Measurements from ENCODE around the gene ADORA2A. TPM values are rescaled to one million over a fixed set of nuclear protein-coding genes. Genes with fewer than 3 reads are reported as not detected.
A peak's percentile ranks its signal among the peaks of the same experiment; 100 is the strongest.

The ADORA2A gene
- total RNA-seq, 1 experiment from 2014 or later = 4.0 TPM

- H3K4me1 ChIP-seq = peaks cover 13% of the 10 kb centered on the region
- CTCF ChIA-PET = interaction anchor here (0.5 to 6.1 kb wide), 4 partner anchors 37 to 100 kb away, joined by 3 to 51 read pairs (median 5); no protein-coding TSS in a partner anchor
- H3K4me3 Mint-ChIP-seq (ENCODE audit: unreplicated experiment) = peak overlapping the region; percentile 62
- TF ChIP-seq CTCF (IDR thresholded peaks at IDR 0.05; ENCODE audit: insufficient read depth in 1 of 2, low read depth in 1 of 2, low read length in 1 of 2, severe bottlenecking in 1 of 2, unreplicated experiment in 1 of 2) = peak; percentile 51 to 93
- H3K27me3 Mint-ChIP-seq (ENCODE audit: insufficient read depth, unreplicated experiment) = no peaks in the 10 kb centered on the region
- intact Hi-C loops (cut with micrococcal nuclease; ENCODE audit: unreplicated experiment) = no loop called here
- POLR2A ChIA-PET = no interaction called here
- no peaks in the 10 kb centered on the region for H3K9me3 ChIP-seq
- H3K36me3 Mint-ChIP-seq (ENCODE audit: insufficient read depth, unreplicated experiment) = peaks cover 54% of the 10 kb centered on the region
- peaks cover 18% of the 10 kb centered on the region for H3K4me1 Mint-ChIP-seq (ENCODE audit: low read depth, unreplicated experiment)
- peak in 1 of 2 experiments; percentile 81 for DNase-seq
- no TSS peak for BruUV-seq (replicated peaks)
- H3K9me3 Mint-ChIP-seq (ENCODE audit: unreplicated experiment) = no peaks in the 10 kb centered on the region
- no peaks in the 10 kb centered on the region for H3K27me3 ChIP-seq (replicated peaks; ENCODE audit: control insufficient read depth, insufficient read depth, low read length)
- H3K27ac Mint-ChIP-seq (ENCODE audit: unreplicated experiment) = no peak overlapping the region
- H3K36me3 ChIP-seq (ENCODE audit: control insufficient read depth, insufficient read depth, low read length) = no peaks in the 10 kb centered on the region
- peak overlapping the region; percentile 68 for H3K4me3 ChIP-seq (ENCODE audit: low read depth, low read length)
These were observed 3.8 kb upstream of the ADORA2A start for GRCh38 chr22:24423519-24424000.

- Mint-ChIP-seq H3K4me3 (ENCODE audit: unreplicated experiment) (peak overlapping the region; percentile 62), H3K27me3 (ENCODE audit: insufficient read depth, unreplicated experiment) (no peaks in the 10 kb centered on the region), H3K4me1 (ENCODE audit: low read depth, unreplicated experiment) (peaks cover 18% of the 10 kb centered on the region), H3K9me3 (ENCODE audit: unreplicated experiment) (no peaks in the 10 kb centered on the region), H3K27ac (ENCODE audit: unreplicated experiment) (no peak overlapping the region), H3K36me3 (ENCODE audit: insufficient read depth, unreplicated experiment) (peaks cover 58% of the 10 kb centered on the region)
- ChIA-PET POLR2A (no interaction called here), CTCF (interaction anchor here (0.5 to 6.1 kb wide), 3 partner anchors 36 to 98 kb away, joined by 3 to 51 read pairs (median 4); no protein-coding TSS in a partner anchor)
- H3K4me1 ChIP-seq = peaks cover 13% of the 10 kb centered on the region
- no TSS peak for BruUV-seq (replicated peaks)
- no peaks in the 10 kb centered on the region for H3K36me3 ChIP-seq (ENCODE audit: control insufficient read depth, insufficient read depth, low read length)
- H3K4me3 ChIP-seq (ENCODE audit: low read depth, low read length) = peak overlapping the region; percentile 68
- DNase-seq = peak in 1 of 2 experiments; percentile 47
- intact Hi-C loops (cut with micrococcal nuclease; ENCODE audit: unreplicated experiment) = no loop called here
- no peaks in the 10 kb centered on the region for H3K27me3 ChIP-seq (replicated peaks; ENCODE audit: control insufficient read depth, insufficient read depth, low read length)
- no peaks in the 10 kb centered on the region for H3K9me3 ChIP-seq
- no peak for TF ChIP-seq CTCF (IDR thresholded peaks at IDR 0.05; ENCODE audit: insufficient read depth in 1 of 2, low read depth in 1 of 2, low read length in 1 of 2, severe bottlenecking in 1 of 2, unreplicated experiment in 1 of 2)
These were observed 3.1 kb upstream of the ADORA2A start for GRCh38 chr22:24424001-24424900.

- Histone ChIP-seq H3K4me3 (ENCODE audit: low read depth, low read length) (no peak overlapping the region), H3K27me3 (replicated peaks; ENCODE audit: control insufficient read depth, insufficient read depth, low read length) (no peaks in the 10 kb centered on the region), H3K4me1 (peaks cover 5% of the 10 kb centered on the region), H3K9me3 (no peaks in the 10 kb centered on the region), H3K36me3 (ENCODE audit: control insufficient read depth, insufficient read depth, low read length) (no peaks in the 10 kb centered on the region)
- H3K27me3 Mint-ChIP-seq (ENCODE audit: insufficient read depth, unreplicated experiment) = no peaks in the 10 kb centered on the region
- CTCF ChIA-PET = interaction anchor here (0.6 to 1.0 kb wide), 2 partner anchors 10 to 96 kb away, joined by 3 to 8 read pairs; no protein-coding TSS in a partner anchor
- BruUV-seq (replicated peaks) = no TSS peak
- H3K4me3 Mint-ChIP-seq (ENCODE audit: unreplicated experiment) = peak overlapping the region; percentile 62
- DNase-seq = no peak
- no peaks in the 10 kb centered on the region for H3K9me3 Mint-ChIP-seq (ENCODE audit: unreplicated experiment)
- intact Hi-C loops (cut with micrococcal nuclease; ENCODE audit: unreplicated experiment) = no loop called here
- no peak for TF ChIP-seq CTCF (IDR thresholded peaks at IDR 0.05; ENCODE audit: insufficient read depth in 1 of 2, low read depth in 1 of 2, low read length in 1 of 2, severe bottlenecking in 1 of 2, unreplicated experiment in 1 of 2)
- POLR2A ChIA-PET = no interaction called here
- H3K36me3 Mint-ChIP-seq (ENCODE audit: insufficient read depth, unreplicated experiment) = peaks cover 56% of the 10 kb centered on the region
- H3K27ac Mint-ChIP-seq (ENCODE audit: unreplicated experiment) = peak overlapping the region; percentile 75
- peaks cover 13% of the 10 kb centered on the region for H3K4me1 Mint-ChIP-seq (ENCODE audit: low read depth, unreplicated experiment)
These were observed 2.3 kb upstream of the ADORA2A start for GRCh38 chr22:24424901-24425775.

All from Caco-2 (cell line).